Left lobe of liver (tissue), 2 donors: Measurements from ENCODE around the gene RNF126. TPM values are rescaled to one million over a fixed set of nuclear protein-coding genes. Genes with fewer than 3 reads are reported as not detected.
A peak's percentile ranks its signal among the peaks of the same experiment; 100 is the strongest.
"Not testable (repeated sequence)": the region's sequence is repeated elsewhere in the genome, so short reads cannot be mapped to it uniquely, and the experiment has no call there.

Experiments
- ATAC-seq: fragments of 200-7000 bp; cut with Tn5 transposase; one replicate; pipeline ENCODE4 v1.9.1; 2020; ENCODE audit warnings: mild to moderate bottlenecking, moderate library complexity
- DNase-seq: peaks from one replicate; pipeline ENCODE4 v3.0.0-alpha.2; 2020; ENCODE audit warnings: low spot score
- total RNA-seq: library from RNA; stranded (reverse); gene quantifications from one replicate; pipeline ENCODE4 v1.2.1, GENCODE V29; 2021
- donor health status: DM: no; HTN: no; CAD: no; lungs with moderate emphysema.
- donor health status: DM: no; HTN: yes; CAD: no.

The RNF126 gene
- total RNA-seq, 1 donor from 2014 or later = 22.2 TPM

GRCh38 chr19:632579-633067 is 30.4 kb downstream of the RNF126 start:
- peak; percentile 64 for ATAC-seq
- no peak for DNase-seq

- DNase-seq = no peak
- ATAC-seq = no peak
Measured at GRCh38 chr19:629961-630714, 32.9 kb downstream of the RNF126 start.

GRCh38 chr19:629515-629914 is 33.5 kb downstream of the RNF126 start:
- ATAC-seq, DNase-seq: not testable (repeated sequence)

- no peak for DNase-seq
- no peak for ATAC-seq
Measured at GRCh38 chr19:628168-628567, 34.8 kb downstream of the RNF126 start.

GRCh38 chr19:626566-626965 is 36.4 kb downstream of the RNF126 start:
- ATAC-seq, DNase-seq: not testable (repeated sequence)

GRCh38 chr19:625257-625656 is 37.8 kb downstream of the RNF126 start:
- DNase-seq (no peak), ATAC-seq (no peak)

- DNase-seq (no peak), ATAC-seq (no peak)
Measured at GRCh38 chr19:624433-625109, 38.4 kb downstream of the RNF126 start.

GRCh38 chr19:623974-624373 is 39.0 kb downstream of the RNF126 start:
- DNase-seq = no peak
- no peak for ATAC-seq

GRCh38 chr19:623175-623916 is 39.7 kb downstream of the RNF126 start:
- DNase-seq (no peak), ATAC-seq (no peak)

GRCh38 chr19:622666-623065 is 40.3 kb downstream of the RNF126 start:
- no peak for ATAC-seq
- no peak for DNase-seq

- ATAC-seq (no peak), DNase-seq (no peak)
Measured at GRCh38 chr19:621819-622218, 41.2 kb downstream of the RNF126 start.

GRCh38 chr19:621191-621590 is 41.8 kb downstream of the RNF126 start:
- ATAC-seq, DNase-seq: not testable (repeated sequence)

GRCh38 chr19:620166-620862 is 42.7 kb downstream of the RNF126 start:
- no peak for DNase-seq
- no peak for ATAC-seq

GRCh38 chr19:619286-620002 is 43.6 kb downstream of the RNF126 start:
- no peak for ATAC-seq
- no peak for DNase-seq

GRCh38 chr19:618674-619285 is 44.2 kb downstream of the RNF126 start:
- ATAC-seq = no peak
- no peak for DNase-seq

- DNase-seq = no peak
- no peak for ATAC-seq
Measured at GRCh38 chr19:618247-618619, 44.8 kb downstream of the RNF126 start.

- no peak for DNase-seq
- no peak for ATAC-seq
Measured at GRCh38 chr19:617551-618246, 45.3 kb downstream of the RNF126 start.

GRCh38 chr19:616747-617526 is 46.1 kb downstream of the RNF126 start:
- no peak for ATAC-seq

More at GRCh38 chr19:616747-617526, 46.1 kb downstream of the RNF126 start:
- DNase-seq = no peak
